Measurements from ENCODE around the gene LETM1. TPM values are rescaled to one million over a fixed set of nuclear protein-coding genes. Genes with fewer than 3 reads are reported as not detected.

LETM1 gene
- total and polyA plus RNA-seq, 2 experiments from 2014 or later = 23.3 to 68.9 TPM

GRCh38 chr4:1797298-1797860 lies 58.6 kb downstream of the LETM1 start:
- H3K36me3 ChIP-seq (ENCODE audit: insufficient read depth) = no peaks in the 10 kb centered on the region
- no peak for DNase-seq (ENCODE audit: low spot score)
- no peaks in the 10 kb centered on the region for H3K9me2 ChIP-seq (ENCODE audit: insufficient read depth)
- peaks cover 16% of the 10 kb centered on the region for H3K27me3 Mint-ChIP-seq (ENCODE audit: insufficient read depth, low read depth, poor library complexity)
- H3K4me1 ChIP-seq (ENCODE audit: insufficient read depth) = 0 out of 2 replicates have a peak, but pooled peaks cover 1% of the 10 kb centered on the region
- no peak overlapping the region for H3K4me3 Mint-ChIP-seq
- peaks cover 4% of the 10 kb centered on the region; the same call in 1 of the 2 replicates for H4K20me1 ChIP-seq (replicated peaks; ENCODE audit: insufficient read depth)
- no peaks in the 10 kb centered on the region for H3K36me3 Mint-ChIP-seq (ENCODE audit: low read depth)
- H3F3A ChIP-seq (replicated peaks; ENCODE audit: low read depth) = no peaks in the 10 kb centered on the region
- no peaks in the 10 kb centered on the region for H3K9me3 Mint-ChIP-seq
- H2AFZ ChIP-seq = no peak overlapping the region
- no peak overlapping the region for H3K27ac ChIP-seq (ENCODE audit: low read depth)
- H3K79me2 ChIP-seq (replicated peaks; ENCODE audit: insufficient read depth) = no peaks in the 10 kb centered on the region
- no peak overlapping the region for H3K4me2 ChIP-seq
- no peak overlapping the region for H3K27ac Mint-ChIP-seq
- no peak for ATAC-seq
- no peaks in the 10 kb centered on the region for H3K4me1 Mint-ChIP-seq
- TF ChIP-seq STAT1 (IDR thresholded peaks at IDR 0.05; ENCODE audit: unreplicated experiment) (no peak), CTCF (conservative IDR thresholded peaks at IDR 0.05; ENCODE audit: low read depth in 2 of 2) (no peak), POLR2AphosphoS5 (IDR thresholded peaks at IDR 0.05; ENCODE audit: low read depth) (no peak), EZH2 (IDR thresholded peaks at IDR 0.05; ENCODE audit: low read depth, unreplicated experiment) (no peak), EZH2phosphoT487 (IDR thresholded peaks at IDR 0.05; ENCODE audit: unreplicated experiment) (no peak), CREB1 (CRISPR knock-in tag; IDR thresholded peaks at IDR 0.05; ENCODE audit: low read depth) (no peak), ETS1 (IDR thresholded peaks at IDR 0.05) (no peak), ZNF114 (CRISPR knock-in tag; IDR thresholded peaks at IDR 0.05) (no peak), ZNF462 (CRISPR knock-in tag; IDR thresholded peaks at IDR 0.05) (no peak), REST (IDR thresholded peaks at IDR 0.05; ENCODE audit: unreplicated experiment) (no peak), ZNF331 (CRISPR knock-in tag; IDR thresholded peaks at IDR 0.05; ENCODE audit: low read depth) (no peak), NANOG (IDR thresholded peaks at IDR 0.05; ENCODE audit: borderline replicate concordance) (no peak), JUNB (IDR thresholded peaks at IDR 0.05; ENCODE audit: unreplicated experiment) (no peak)
- no peak overlapping the region for H3K4me3 ChIP-seq
- H3K27me3 ChIP-seq (ENCODE audit: insufficient read depth) = peaks cover 23% of the 10 kb centered on the region

Measured in GM23338 (cell line).